ENCODE measurements around the gene TMEM106C. TPM values are rescaled to one million over a fixed set of nuclear protein-coding genes. Genes with fewer than 3 reads are reported as not detected.

The TMEM106C gene
- total RNA-seq, 1 donor from 2014 or later, result 88.5 TPM

GRCh38 chr12:47980779-47981495 is 17.5 kb downstream of the TMEM106C start:
- peaks cover 10% of the 10 kb centered on the region for H3K27me3 ChIP-seq (ENCODE audit: control insufficient read depth, insufficient read depth, low read length)
- DNase-seq (ENCODE audit: low read depth) (no peak), FAIRE-seq (no peak)
- no peak for TF ChIP-seq CTCF (IDR thresholded peaks at IDR 0.05; ENCODE audit: insufficient read depth, low read length, severe bottlenecking)
- H3K4me3 ChIP-seq (ENCODE audit: low read depth, low read length), result no peak overlapping the region
- no peaks in the 10 kb centered on the region for H3K36me3 ChIP-seq (ENCODE audit: control insufficient read depth, insufficient read depth, low read length)

GRCh38 chr12:47981496-47982260 is 18.3 kb downstream of the TMEM106C start:
- H3K4me3 ChIP-seq (ENCODE audit: low read depth, low read length), result no peak overlapping the region
- FAIRE-seq, result no peak
- H3K27me3 ChIP-seq (ENCODE audit: control insufficient read depth, insufficient read depth, low read length), result peaks cover 10% of the 10 kb centered on the region
- no peak for DNase-seq (ENCODE audit: low read depth)
- TF ChIP-seq CTCF (IDR thresholded peaks at IDR 0.05; ENCODE audit: insufficient read depth, low read length, severe bottlenecking), result no peak
- H3K36me3 ChIP-seq (ENCODE audit: control insufficient read depth, insufficient read depth, low read length), result no peaks in the 10 kb centered on the region

- H3K27me3 ChIP-seq (ENCODE audit: control insufficient read depth, insufficient read depth, low read length), result peaks cover 10% of the 10 kb centered on the region
- H3K4me3 ChIP-seq (ENCODE audit: low read depth, low read length), result no peak overlapping the region
- DNase-seq (ENCODE audit: low read depth), result no peak
- no peak for TF ChIP-seq CTCF (IDR thresholded peaks at IDR 0.05; ENCODE audit: insufficient read depth, low read length, severe bottlenecking)
- H3K36me3 ChIP-seq (ENCODE audit: control insufficient read depth, insufficient read depth, low read length), result no peaks in the 10 kb centered on the region
- FAIRE-seq, result peak; percentile 7
Measured at GRCh38 chr12:47982311-47982710, 18.9 kb downstream of the TMEM106C start.

GRCh38 chr12:47982770-47983169 is 19.4 kb downstream of the TMEM106C start:
- H3K4me3 ChIP-seq (ENCODE audit: low read depth, low read length), result no peak overlapping the region
- no peak for TF ChIP-seq CTCF (IDR thresholded peaks at IDR 0.05; ENCODE audit: insufficient read depth, low read length, severe bottlenecking)
- peaks cover 11% of the 10 kb centered on the region for H3K27me3 ChIP-seq (ENCODE audit: control insufficient read depth, insufficient read depth, low read length)
- H3K36me3 ChIP-seq (ENCODE audit: control insufficient read depth, insufficient read depth, low read length), result no peaks in the 10 kb centered on the region
- DNase-seq (ENCODE audit: low read depth) (no peak), FAIRE-seq (no peak)

GRCh38 chr12:47983541-47984115 is 20.2 kb downstream of the TMEM106C start:
- Histone ChIP-seq H3K27me3 (ENCODE audit: control insufficient read depth, insufficient read depth, low read length) (peaks cover 13% of the 10 kb centered on the region), H3K36me3 (ENCODE audit: control insufficient read depth, insufficient read depth, low read length) (no peaks in the 10 kb centered on the region), H3K4me3 (ENCODE audit: low read depth, low read length) (no peak overlapping the region)
- FAIRE-seq (peak; percentile 40), DNase-seq (ENCODE audit: low read depth) (no peak)
- no peak for TF ChIP-seq CTCF (IDR thresholded peaks at IDR 0.05; ENCODE audit: insufficient read depth, low read length, severe bottlenecking)

Measured in bronchial epithelial cell (primary cell).